ENCODE data around the gene AUTS2. TPM values are rescaled to one million over a fixed set of nuclear protein-coding genes. Genes with fewer than 3 reads are reported as not detected.

The AUTS2 gene
- total and polyA plus RNA-seq, 11 donors, result 3.4 to 14.0 (median 7.3) TPM

DNA sequence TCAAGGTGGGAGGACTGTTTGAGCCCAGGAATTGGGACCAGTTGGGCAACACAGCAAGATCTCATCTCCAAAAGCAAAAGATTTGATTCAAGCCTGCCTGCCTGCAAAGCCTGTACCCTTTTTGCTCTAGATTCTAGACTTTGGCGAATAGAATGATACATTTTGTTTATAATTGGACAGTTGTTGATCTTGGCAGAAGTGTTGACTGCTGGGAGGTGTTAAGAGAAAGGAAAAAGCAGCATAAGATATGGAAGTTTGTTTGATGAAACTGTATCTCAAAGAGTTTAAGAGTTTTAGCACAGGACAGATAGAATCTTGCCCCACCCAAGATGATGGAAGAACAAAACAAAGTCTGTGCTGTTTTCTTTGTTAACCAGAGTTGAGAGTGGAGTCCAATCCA lies 224.1 kb downstream of the AUTS2 start:
- H3K27me3 ChIP-seq, result no peaks in the 10 kb centered on the region
- no peak overlapping the region for H3K4me3 ChIP-seq
- no peak overlapping the region for H3K27ac ChIP-seq
- TF ChIP-seq POLR2A (IDR thresholded peaks at IDR 0.05), result no peak
- TF ChIP-seq, protein P1, sequence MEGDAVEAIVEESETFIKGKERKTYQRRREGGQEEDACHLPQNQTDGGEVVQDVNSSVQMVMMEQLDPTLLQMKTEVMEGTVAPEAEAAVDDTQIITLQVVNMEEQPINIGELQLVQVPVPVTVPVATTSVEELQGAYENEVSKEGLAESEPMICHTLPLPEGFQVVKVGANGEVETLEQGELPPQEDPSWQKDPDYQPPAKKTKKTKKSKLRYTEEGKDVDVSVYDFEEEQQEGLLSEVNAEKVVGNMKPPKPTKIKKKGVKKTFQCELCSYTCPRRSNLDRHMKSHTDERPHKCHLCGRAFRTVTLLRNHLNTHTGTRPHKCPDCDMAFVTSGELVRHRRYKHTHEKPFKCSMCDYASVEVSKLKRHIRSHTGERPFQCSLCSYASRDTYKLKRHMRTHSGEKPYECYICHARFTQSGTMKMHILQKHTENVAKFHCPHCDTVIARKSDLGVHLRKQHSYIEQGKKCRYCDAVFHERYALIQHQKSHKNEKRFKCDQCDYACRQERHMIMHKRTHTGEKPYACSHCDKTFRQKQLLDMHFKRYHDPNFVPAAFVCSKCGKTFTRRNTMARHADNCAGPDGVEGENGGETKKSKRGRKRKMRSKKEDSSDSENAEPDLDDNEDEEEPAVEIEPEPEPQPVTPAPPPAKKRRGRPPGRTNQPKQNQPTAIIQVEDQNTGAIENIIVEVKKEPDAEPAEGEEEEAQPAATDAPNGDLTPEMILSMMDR (IDR thresholded peaks at IDR 0.05), result no peak
- no peak for DNase-seq
- no peaks in the 10 kb centered on the region for H3K36me3 ChIP-seq
- intact Hi-C loops (cut with DNase I), result no loop called here
- WGBS, 4 donors, result 44 to 75% (median 70%) methylated on average over 1 of the region's 1 CpG
- peaks cover 0 to 29% (median 12%) of the 10 kb centered on the region in 12 donors for H3K4me1 ChIP-seq
- H3K9me3 ChIP-seq, result no peaks in the 10 kb centered on the region
- no peak for ATAC-seq

DNA sequence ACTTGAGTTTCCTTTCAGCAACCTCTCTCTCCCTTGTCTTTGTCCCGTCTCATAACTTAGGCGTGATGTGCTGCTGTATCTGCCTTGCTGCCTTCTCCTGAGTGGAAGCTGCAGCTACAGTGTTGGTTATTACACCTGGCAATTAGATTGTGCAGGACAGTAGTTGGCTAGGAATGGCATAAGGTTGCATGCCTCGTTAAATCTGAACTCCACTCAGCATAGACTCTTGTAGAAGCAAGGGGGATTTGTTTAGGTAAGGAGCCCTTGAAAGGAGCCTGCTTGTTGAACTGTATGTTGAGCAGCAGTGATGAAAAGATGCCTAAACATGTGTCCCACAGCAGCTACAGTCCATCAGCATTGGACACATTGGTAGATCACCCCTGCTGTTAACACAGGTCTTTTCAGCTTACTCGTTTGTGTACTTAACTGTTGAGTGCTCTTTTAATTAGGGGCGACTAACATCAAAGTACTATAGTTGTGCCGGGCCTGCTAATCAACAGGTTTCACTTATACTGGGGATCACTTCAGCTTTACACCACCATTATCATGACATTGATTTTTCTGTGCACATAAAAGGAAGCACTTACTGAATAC lies 225.0 kb downstream of the AUTS2 start:
- Histone ChIP-seq H3K4me1 (peaks cover 0 to 22% (median 10%) of the 10 kb centered on the region in 12 donors), H3K27ac (no peak overlapping the region), H3K9me3 (no peaks in the 10 kb centered on the region), H3K36me3 (no peaks in the 10 kb centered on the region), H3K27me3 (no peaks in the 10 kb centered on the region), H3K4me3 (no peak overlapping the region)
- intact Hi-C loops (cut with DNase I), result no loop called here
- DNase-seq, result no peak
- WGBS, 4 donors, result 91 to 98% (median 94%) methylated on average over 6 of the region's 6 CpGs
- no peak for ATAC-seq
- TF ChIP-seq POLR2A (IDR thresholded peaks at IDR 0.05), result no peak
- TF ChIP-seq, protein P1 (IDR thresholded peaks at IDR 0.05), result no peak

DNA sequence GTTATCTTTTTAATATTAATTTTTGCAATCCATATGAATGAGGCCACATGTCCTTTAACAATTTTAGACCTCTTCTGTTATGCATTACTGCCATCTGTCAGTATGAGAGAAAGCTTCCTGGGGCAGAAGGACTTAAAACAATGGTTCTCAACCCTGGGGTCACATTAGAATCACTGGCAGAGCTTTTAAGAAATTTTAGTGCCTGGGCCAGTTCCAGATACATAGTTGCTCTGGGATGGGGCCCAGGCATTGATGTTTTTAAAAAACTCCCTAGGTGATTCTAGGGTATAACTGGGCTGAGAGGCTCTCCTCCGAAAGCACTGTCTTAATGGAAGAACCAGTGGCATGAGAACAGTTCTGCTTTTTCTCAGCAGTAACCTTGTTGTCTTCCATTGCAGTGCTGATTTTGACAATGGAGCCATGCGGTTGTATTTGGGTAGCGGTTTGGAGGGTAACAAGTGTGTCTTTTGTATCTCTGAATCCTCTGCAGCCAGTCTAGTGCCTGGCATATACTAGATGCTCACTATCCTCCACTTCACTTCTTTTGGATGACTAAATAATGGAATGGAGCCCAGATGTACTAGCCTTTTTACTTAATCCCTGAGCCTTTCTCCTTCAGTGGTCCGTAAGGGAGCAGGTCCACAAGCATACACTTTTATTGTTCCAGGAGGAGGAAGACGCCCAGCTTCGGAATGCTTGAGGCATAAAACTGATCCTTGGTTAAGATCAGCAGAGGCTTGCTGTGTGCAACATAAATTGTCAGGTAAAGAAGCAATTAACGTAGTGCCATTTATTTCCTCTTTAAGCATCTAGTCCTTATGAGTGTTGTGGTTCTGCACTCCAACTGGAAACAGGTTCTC lies 227.1 kb downstream of the AUTS2 start:
- ATAC-seq (peak in 1 of 4 donors; percentile 39), DNase-seq (no peak)
- no peaks in the 10 kb centered on the region for H3K36me3 ChIP-seq
- H3K27ac ChIP-seq, result no peak overlapping the region
- no peaks in the 10 kb centered on the region for H3K27me3 ChIP-seq
- H3K4me3 ChIP-seq, result no peak overlapping the region
- peaks cover 0 to 22% (median 10%) of the 10 kb centered on the region in 12 donors for H3K4me1 ChIP-seq
- intact Hi-C loops (cut with DNase I), result no loop called here
- 92 to 97% (median 94%) methylated on average over 7 of the region's 7 CpGs for WGBS, 4 donors
- TF ChIP-seq, protein P1 (IDR thresholded peaks at IDR 0.05), result peak in 6 of 12 donors; percentile 9 to 40 (median 26)
- TF ChIP-seq POLR2A (IDR thresholded peaks at IDR 0.05), result no peak
- H3K9me3 ChIP-seq, result peaks cover 0 to 9% (median 0%) of the 10 kb centered on the region in 12 donors

DNA sequence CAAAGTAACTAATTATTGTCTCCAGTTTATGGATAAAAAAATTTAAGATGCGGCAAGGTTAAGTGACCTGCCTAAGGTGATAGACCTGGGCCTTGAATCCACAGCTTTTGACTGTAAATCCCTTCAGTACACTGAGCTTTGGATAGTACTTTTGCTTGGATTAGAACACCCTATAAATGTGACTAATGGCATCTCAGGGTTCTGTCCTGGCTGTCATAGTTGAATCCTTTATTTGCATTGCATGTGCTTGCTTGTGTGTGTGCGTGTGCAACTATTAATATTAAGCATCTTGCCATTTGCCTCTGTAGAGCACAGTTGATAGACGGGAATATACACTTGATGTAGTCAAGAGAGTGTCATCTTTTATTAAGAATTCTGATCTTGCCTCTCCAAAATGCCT lies 228.0 kb downstream of the AUTS2 start:
- TF ChIP-seq, protein P1 (IDR thresholded peaks at IDR 0.05), result no peak
- TF ChIP-seq POLR2A (IDR thresholded peaks at IDR 0.05), result no peak
- WGBS, 4 donors, result 94 to 99% (median 98%) methylated on average over 3 of the region's 3 CpGs
- Histone ChIP-seq H3K36me3 (no peaks in the 10 kb centered on the region), H3K4me3 (no peak overlapping the region), H3K27ac (no peak overlapping the region), H3K9me3 (peaks cover 0 to 9% (median 0%) of the 10 kb centered on the region in 12 donors), H3K27me3 (no peaks in the 10 kb centered on the region), H3K4me1 (peaks cover 0 to 22% (median 10%) of the 10 kb centered on the region in 12 donors)
- DNase-seq (no peak), ATAC-seq (no peak)
- intact Hi-C loops (cut with DNase I), result no loop called here
